Spleen (tissue), 11 donors: ENCODE data around the gene SNX24. TPM values are rescaled to one million over a fixed set of nuclear protein-coding genes. Genes with fewer than 3 reads are reported as not detected.

ENCODE experiments used
- DNase-seq: peaks from one replicate; pipeline ENCODE4 v3.0.0-alpha.2; 2020
- H3K27ac ChIP-seq, 8 donors: fragments of 200-600 bp; sonication (generic) in 7 of 8; 1 replicate in 4 of 8; 2 replicates in 4 of 8; pipeline versions ENCODE4 v1.5.0 to v1.8.0; 2016 to 2021; ENCODE audit warnings: inconsistent platforms in 4 of 8, mild to moderate bottlenecking in 4 of 8, moderate library complexity in 1 of 8
- H3K27me3 ChIP-seq, 7 donors: fragments of 200-600 bp; sonication (generic) in 6 of 7; replicated peaks in 1 of 7; 1 replicate in 4 of 7; 2 replicates in 3 of 7; pipeline versions ENCODE4 v1.5.0 to v1.8.0; 2016 to 2021; ENCODE audit warnings: inconsistent platforms in 3 of 7, mild to moderate bottlenecking in 1 of 7
- H3K36me3 ChIP-seq, 6 donors: fragments of 200-600 bp; sonication (generic) in 5 of 6; 1 replicate in 4 of 6; 2 replicates in 2 of 6; pipeline versions ENCODE4 v1.5.0 to v1.8.0; 2016 to 2021; ENCODE audit warnings: inconsistent platforms in 2 of 6
- H3K4me1 ChIP-seq, 6 donors: fragments of 200-600 bp; sonication (generic) in 5 of 6; 1 replicate in 3 of 6; 2 replicates in 3 of 6; pipeline versions ENCODE4 v1.5.0 to v1.8.0; 2016 to 2021; ENCODE audit warnings: inconsistent platforms in 3 of 6
- H3K4me3 ChIP-seq, 8 donors: fragments of 200-600 bp; sonication (generic) in 7 of 8; 1 replicate in 4 of 8; 2 replicates in 4 of 8; pipeline versions ENCODE4 v1.5.0 to v1.8.0; 2016 to 2021; ENCODE audit warnings: inconsistent platforms in 4 of 8, mild to moderate bottlenecking in 4 of 8, moderate library complexity in 2 of 8
- H3K9me3 ChIP-seq, 8 donors: fragments of 200-600 bp; sonication (generic) in 7 of 8; 1 replicate in 4 of 8; 2 replicates in 4 of 8; pipeline versions ENCODE4 v1.5.0 to v1.8.0; 2016 to 2021; ENCODE audit warnings: inconsistent platforms in 4 of 8
- CTCF ChIP-seq, 11 experiments: fragments of 200-600 bp in 7 of 11; fragments of 450-650 bp in 4 of 11; sonication (generic) in 4 of 11; IDR thresholded peaks in 8 of 11; conservative IDR thresholded peaks in 3 of 11; 1 replicate in 7 of 11; 2 replicates in 4 of 11; pipeline versions ENCODE4 v1.4.0 to v1.8.0; 2016 to 2021; ENCODE audit warnings: antibody characterized with exemption in 11 of 11, inconsistent platforms in 4 of 11, mild to moderate bottlenecking in 1 of 11
- POLR2A ChIP-seq, 3 donors: fragments of 450-650 bp; IDR thresholded peaks; one replicate each; pipeline ENCODE4 v1.5.1; 2017; ENCODE audit warnings: antibody characterized with exemption in 3 of 3, mild to moderate bottlenecking in 1 of 3
- POLR2AphosphoS5 ChIP-seq, 3 donors: sonication (generic); formaldehyde crosslinking; IDR thresholded peaks; one replicate each; pipeline ENCODE4 v1.5.1; 2017; ENCODE audit warnings: antibody characterized with exemption in 3 of 3
- WGBS, 5 donors: extraction: QIAGEN DNeasy Blood & Tissue Kit in 3 of 5; methylation state at CpG; one replicate each; pipeline versions ENCODE4 v1.1.5 to v1.1.7; 2013 to 2018; 5-methylcytosine and 5-hydroxymethylcytosine counted together
- intact Hi-C: fragments of 100-400 bp; cut with DNase I; formaldehyde crosslinking; loops from one replicate; pipeline ENCODE4 v1.15.0; 2023; ENCODE audit warnings: low total_unique reads
- polyA plus RNA-seq, 3 donors: library from polyadenylated mRNA; stranded (reverse); fragments of 200-250 nt; gene quantifications; one replicate each; pipeline ENCODE4 v1.2.1, GENCODE V29; 2013
- small RNA-seq, 4 donors: library from RNA; depleted of rRNA; stranded (forward); fragments of <200 nt; gene quantifications; one replicate each; pipeline ENCODE3, GENCODE V24; 2016
- total RNA-seq, 7 donors: library from RNA; depleted of rRNA in 3 of 7; stranded (reverse); fragments of >200 nt in 3 of 7; fragmentation: NEBNext Ultra II Directional in 4 of 7; extraction: Animal tissue kit (Norgen Biotek cat#: 25700) in 4 of 7; gene quantifications; one replicate each; pipeline versions ENCODE4 v1.1.0 to v1.2.1, GENCODE V29; 2016 to 2021
- donor health status: healthy with polysubstance abuse.
- donor health status: DM: no; HTN: no; CAD: no; lungs with moderate emphysema.
- donor health status: DM: no; HTN: no; CAD: no.
- donor health status: Bipolar disorder and iron deficiency.
- donor health status: healthy.
- donor health status: DM: no; HTN: no; CAD: no.
- donor health status: DM: yes; HTN: yes; CAD: no.

Gene SNX24
- total and polyA plus RNA-seq, 10 donors: 5.2 to 17.4 (median 11.7) TPM

DNA sequence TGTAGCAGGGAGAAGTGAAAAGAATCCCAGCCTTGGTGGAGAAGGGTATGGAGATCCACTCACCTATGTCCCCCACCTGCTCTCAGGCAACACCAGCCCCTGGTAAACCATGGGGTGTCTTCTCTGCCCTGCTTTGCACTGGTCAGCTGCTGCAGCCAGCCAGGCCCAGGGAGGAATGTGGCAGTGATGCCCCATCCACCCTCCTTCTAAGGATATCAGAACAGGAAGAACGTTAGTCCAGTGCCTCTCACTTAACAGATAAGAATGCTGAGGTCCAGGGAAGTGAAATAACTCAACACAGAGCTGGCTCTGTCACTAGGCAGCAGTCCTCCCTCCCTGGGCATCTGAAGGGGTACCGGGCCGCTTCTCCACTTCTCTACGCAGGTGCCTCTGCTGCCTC lies 200.8 kb downstream of the SNX24 start:
- WGBS, 5 donors: 76 to 84% (median 79%) methylated on average over 4 of the region's 4 CpGs

GRCh38 chr5:123047706-123048105 lies 202.3 kb downstream of the SNX24 start:
- intact Hi-C loops: no loop called here
- H3K27me3 ChIP-seq: peaks cover 0 to 36% (median 0%) of the 10 kb centered on the region in 7 donors
- no peaks in the 10 kb centered on the region for H3K36me3 ChIP-seq
- no peak for DNase-seq
- no peaks in the 10 kb centered on the region for H3K4me1 ChIP-seq
- TF ChIP-seq CTCF (IDR thresholded peaks at IDR 0.05 in 8 of 11, conservative IDR thresholded peaks at IDR 0.05 in 3 of 11) (no peak), POLR2AphosphoS5 (IDR thresholded peaks at IDR 0.05) (no peak), POLR2A (IDR thresholded peaks at IDR 0.05) (no peak)
- WGBS, 5 donors: 75 to 97% (median 80%) methylated on average over 1 of the region's 1 CpG
- H3K9me3 ChIP-seq: peaks cover 0 to 21% (median 14%) of the 10 kb centered on the region in 8 donors
- no peak overlapping the region for H3K27ac ChIP-seq
- no peak overlapping the region for H3K4me3 ChIP-seq

More for the DNA sequence above, 200.8 kb downstream of the SNX24 start:
- no peak for DNase-seq
- intact Hi-C loops: no loop called here
- TF ChIP-seq CTCF (IDR thresholded peaks at IDR 0.05 in 8 of 11, conservative IDR thresholded peaks at IDR 0.05 in 3 of 11): no peak
- TF ChIP-seq POLR2AphosphoS5 (IDR thresholded peaks at IDR 0.05): no peak
- Histone ChIP-seq H3K36me3 (no peaks in the 10 kb centered on the region), H3K4me1 (no peaks in the 10 kb centered on the region), H3K9me3 (peaks cover 0 to 6% (median under 1%) of the 10 kb centered on the region in 8 donors), H3K27me3 (peaks cover 0 to 42% (median 0%) of the 10 kb centered on the region in 7 donors), H3K4me3 (no peak overlapping the region), H3K27ac (no peak overlapping the region)

- no peaks in the 10 kb centered on the region for H3K36me3 ChIP-seq
- TF ChIP-seq POLR2A (IDR thresholded peaks at IDR 0.05): no peak
- peaks cover 0 to 22% (median 16%) of the 10 kb centered on the region in 8 donors for H3K9me3 ChIP-seq
- no peak for DNase-seq
- 74 to 91% (median 80%) methylated on average over 2 of the region's 2 CpGs for WGBS, 5 donors
- intact Hi-C loops: no loop called here
- H3K27me3 ChIP-seq: peaks cover 0 to 36% (median 0%) of the 10 kb centered on the region in 7 donors
- no peak overlapping the region for H3K27ac ChIP-seq
- H3K4me3 ChIP-seq: no peak overlapping the region
- no peaks in the 10 kb centered on the region for H3K4me1 ChIP-seq
Observed at GRCh38 chr5:123051206-123051605, 205.8 kb downstream of the SNX24 start.

Small RNAs within 50 kb of the gene (small RNA-seq; reads per million reads assigned to genes)
- gene RN7SL689P: 0 reads per million in 4 donors

Other genes starting within 250 kb of the SNX24 start
- gene SNX2, start 70.5 kb upstream of the SNX24 start, total RNA-seq: 100 to 1,000 TPM; 128 to 158 (median 136) TPM
- gene SNX2, start 70.5 kb upstream of the SNX24 start, polyA plus RNA-seq: 10 to 100 TPM; 69.0 to 96.0 (median 78.7) TPM
- gene PPIC, start 191.1 kb downstream of the SNX24 start, total RNA-seq: 10 to 100 TPM in 2 of 7 donors, 1 to 10 TPM in 5; 5.4 to 18.5 (median 9.3) TPM
- gene PPIC, start 191.1 kb downstream of the SNX24 start, polyA plus RNA-seq: 1 to 10 TPM; 2.3 to 7.1 (median 5.9) TPM
- gene PRDM6, start 243.6 kb downstream of the SNX24 start, total RNA-seq: under 1 TPM in 3 of 7 donors, not detected in 4; 0.03 to 0.72 (median 0.03) TPM
- under 1 TPM; 0.02 to 0.03 (median 0.02) TPM for gene PRDM6, start 243.6 kb downstream of the SNX24 start, polyA plus RNA-seq